IPS DF 6.9 (cell line): ENCODE results near the gene NOL4L.
"Not testable (repeated sequence)": the region's sequence is repeated elsewhere in the genome, so short reads cannot be mapped to it uniquely, and the experiment has no call there.

ENCODE experiments used
- DNase-seq: peaks from one replicate; pipeline ENCODE4 v3.0.0-alpha.2; 2013; ENCODE audit warnings: low read depth, low spot score
- H3K27ac ChIP-seq: one replicate; pipeline ENCODE4 v1.5.1; 2013; ENCODE audit warnings: low read length, control low read depth
- H3K27me3 ChIP-seq: 2 replicates; pipeline ENCODE4 v1.6.1; 2013; ENCODE audit warnings: mild to moderate bottlenecking, low read length; ENCODE audit not compliant: control insufficient read depth, insufficient read depth
- H3K36me3 ChIP-seq: 2 replicates; pipeline ENCODE4 v1.6.1; 2013; ENCODE audit warnings: low read length; ENCODE audit not compliant: control insufficient read depth, insufficient read depth
- H3K4me1 ChIP-seq: 2 replicates; pipeline ENCODE4 v1.6.1; 2013; ENCODE audit warnings: low read length; ENCODE audit not compliant: control insufficient read depth, insufficient read depth
- H3K4me3 ChIP-seq: 2 replicates; pipeline ENCODE4 v1.5.1; 2013; ENCODE audit warnings: mild to moderate bottlenecking, low read length
- H3K9me3 ChIP-seq: 2 replicates; pipeline ENCODE4 v1.6.1; 2013; ENCODE audit warnings: low read length, inconsistent platforms; ENCODE audit not compliant: control insufficient read depth, insufficient read depth
- WGBS: extraction: QIAGEN DNeasy Blood & Tissue Kit; methylation state at CpG from one replicate; pipeline ENCODE4 v1.1.7; 2013; ENCODE audit warnings: mixed read lengths, missing lambda C conversion rate; ENCODE audit not compliant: insufficient read length, insufficient coverage; 5-methylcytosine and 5-hydroxymethylcytosine counted together

NOL4L gene

GRCh38 chr20:32407131-32407750, 177.9 kb downstream of the NOL4L start:
- not testable (repeated sequence) for H3K9me3 ChIP-seq, H3K36me3 ChIP-seq, H3K4me1 ChIP-seq, H3K27ac ChIP-seq, H3K4me3 ChIP-seq, H3K27me3 ChIP-seq, DNase-seq
- no CpG with 5 or more reads among the region's 9 CpGs for WGBS

GRCh38 chr20:32406701-32407100, 178.4 kb downstream of the NOL4L start:
- no CpG with 5 or more reads among the region's 4 CpGs for WGBS
- DNase-seq = no peak
- Histone ChIP-seq H3K4me3 (no peak overlapping the region), H3K4me1 (no peaks in the 10 kb centered on the region), H3K9me3 (no peaks in the 10 kb centered on the region), H3K27me3 (no peaks in the 10 kb centered on the region), H3K36me3 (no peaks in the 10 kb centered on the region), H3K27ac (no peak overlapping the region)

GRCh38 chr20:32404017-32404416, 181.1 kb downstream of the NOL4L start:
- no peaks in the 10 kb centered on the region for H3K36me3 ChIP-seq
- DNase-seq = no peak

GRCh38 chr20:32400476-32400875, 184.7 kb downstream of the NOL4L start:
- Histone ChIP-seq H3K9me3 (no peaks in the 10 kb centered on the region), H3K4me1 (no peaks in the 10 kb centered on the region), H3K27ac (no peak overlapping the region), H3K4me3 (no peak overlapping the region), H3K27me3 (no peaks in the 10 kb centered on the region), H3K36me3 (no peaks in the 10 kb centered on the region)
- no CpG with 5 or more reads among the region's 1 CpG for WGBS
- DNase-seq = no peak

More at GRCh38 chr20:32404017-32404416, 181.1 kb downstream of the NOL4L start:
- Histone ChIP-seq H3K27me3 (no peaks in the 10 kb centered on the region), H3K4me3 (no peak overlapping the region), H3K4me1 (no peaks in the 10 kb centered on the region), H3K9me3 (no peaks in the 10 kb centered on the region), H3K27ac (no peak overlapping the region)
- no CpG with 5 or more reads among the region's 2 CpGs for WGBS

- Histone ChIP-seq H3K4me3 (no peak overlapping the region), H3K27me3 (no peaks in the 10 kb centered on the region), H3K9me3 (no peaks in the 10 kb centered on the region), H3K4me1 (no peaks in the 10 kb centered on the region), H3K27ac (no peak overlapping the region), H3K36me3 (no peaks in the 10 kb centered on the region)
- WGBS = 100% methylated on average over 3 of the region's 11 CpGs
- no peak for DNase-seq
These were observed 187.5 kb downstream of the NOL4L start for GRCh38 chr20:32397567-32398084.

GRCh38 chr20:32396646-32397160, 188.4 kb downstream of the NOL4L start:
- H3K4me1 ChIP-seq = no peaks in the 10 kb centered on the region
- no peak for DNase-seq
- H3K36me3 ChIP-seq = no peaks in the 10 kb centered on the region
- H3K4me3 ChIP-seq = no peak overlapping the region
- no CpG with 5 or more reads among the region's 3 CpGs for WGBS
- no peaks in the 10 kb centered on the region for H3K27me3 ChIP-seq
- no peak overlapping the region for H3K27ac ChIP-seq
- no peaks in the 10 kb centered on the region for H3K9me3 ChIP-seq

GRCh38 chr20:32395066-32395465, 190.1 kb downstream of the NOL4L start:
- Histone ChIP-seq H3K27me3 (no peaks in the 10 kb centered on the region), H3K4me1 (no peaks in the 10 kb centered on the region), H3K4me3 (no peak overlapping the region), H3K27ac (no peak overlapping the region), H3K36me3 (no peaks in the 10 kb centered on the region), H3K9me3 (no peaks in the 10 kb centered on the region)
- DNase-seq = no peak
- WGBS = no CpG with 5 or more reads among the region's 3 CpGs
